Uterus (tissue), 4 donors: ENCODE data around the gene RER1. TPM values are rescaled to one million over a fixed set of nuclear protein-coding genes. Genes with fewer than 3 reads are reported as not detected.

Source experiments
- DNase-seq, 2 donors: peaks; one replicate each; pipeline ENCODE4 v3.0.0-alpha.2; 2019 to 2020
- H3K27ac ChIP-seq, 2 donors: fragments of 200-600 bp; sonication (generic); 1 replicate in 1 of 2; 2 replicates in 1 of 2; pipeline ENCODE4 v1.5.1; 2016 to 2018
- H3K27me3 ChIP-seq, 2 donors: fragments of 200-600 bp; sonication (generic); one replicate each; pipeline ENCODE4 v1.5.1; 2018 to 2019; ENCODE audit warnings: control low read depth in 1 of 2
- H3K36me3 ChIP-seq, 2 donors: fragments of 200-600 bp; sonication (generic); one replicate each; pipeline ENCODE4 v1.5.1; 2019; ENCODE audit warnings: control low read depth in 1 of 2
- H3K4me1 ChIP-seq, 2 donors: fragments of 200-600 bp; sonication (generic); one replicate each; pipeline ENCODE4 v1.5.1; 2018 to 2019; ENCODE audit warnings: control low read depth in 1 of 2
- H3K4me3 ChIP-seq, 2 donors: fragments of 200-600 bp; sonication (generic); 1 replicate in 1 of 2; 2 replicates in 1 of 2; pipeline ENCODE4 v1.5.1; 2018 to 2019; ENCODE audit warnings: mild to moderate bottlenecking in 1 of 2
- H3K9me3 ChIP-seq, 2 donors: fragments of 200-600 bp; sonication (generic); one replicate each; pipeline ENCODE4 v1.5.1; 2019; ENCODE audit warnings: control low read depth in 1 of 2
- POLR2A ChIP-seq, 2 donors: fragments of 450-650 bp; IDR thresholded peaks; one replicate each; pipeline ENCODE4 v1.6.1; 2016; ENCODE audit warnings: antibody characterized with exemption in 2 of 2, mild to moderate bottlenecking in 1 of 2, moderate library complexity in 1 of 2
- intact Hi-C: fragments of 100-400 bp; cut with DNase I; formaldehyde crosslinking; loops from one replicate; pipeline ENCODE4 v1.15.1; 2023; ENCODE audit warnings: low total_unique reads
- total RNA-seq, 4 donors: library from RNA; depleted of rRNA in 3 of 4; stranded (reverse); fragments of >200 nt in 3 of 4; gene quantifications; one replicate each; pipeline versions ENCODE4 v1.1.0 to v1.2.4, GENCODE V29; 2014 to 2023
- TF ChIP-seq, protein P1 (sequence below), 4 experiments: fragments of 200-600 bp in 2 of 4; fragments of 450-650 bp in 2 of 4; sonication (generic) in 2 of 4; IDR thresholded peaks; one replicate each; pipeline ENCODE4 v1.5.1; 2016 to 2019; ENCODE audit warnings: antibody characterized with exemption in 4 of 4, mild to moderate bottlenecking in 2 of 4, moderate library complexity in 1 of 4
- donor health status: DM: yes; HTN: yes; CAD: no.

RER1 gene
- total RNA-seq, 4 donors from 2014 or later, result 34.1 to 105 (median 57.3) TPM

DNA sequence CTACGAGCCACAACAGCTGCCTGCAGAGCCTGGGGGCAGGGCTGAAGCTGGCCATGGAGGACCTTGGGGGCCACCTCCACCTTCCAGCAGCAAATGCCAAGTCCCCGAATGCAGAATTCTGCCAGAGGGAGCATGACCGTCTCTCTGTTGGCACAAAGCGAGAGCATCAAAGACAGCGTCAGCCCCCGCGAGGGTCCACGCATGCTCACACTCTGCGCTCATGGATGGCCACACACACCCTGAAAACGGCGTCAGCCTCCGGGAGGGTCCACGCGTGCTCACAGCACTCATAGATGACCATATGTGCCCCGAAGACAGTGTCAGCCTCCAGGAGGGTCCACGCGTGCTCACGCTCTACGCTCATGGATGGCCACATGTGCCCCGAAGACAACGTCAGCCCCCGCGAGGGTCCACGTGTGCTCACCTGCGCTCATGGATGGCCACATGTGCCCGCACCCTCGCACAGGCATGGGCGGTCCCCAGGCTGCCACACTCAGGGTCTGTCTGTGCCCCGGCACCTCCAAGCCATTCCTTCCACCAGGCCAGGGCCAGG lies 46.8 kb upstream of the RER1 start:
- no peak for DNase-seq
- Histone ChIP-seq H3K9me3 (no peaks in the 10 kb centered on the region), H3K27ac (no peak overlapping the region), H3K4me1 (no peaks in the 10 kb centered on the region), H3K27me3 (no peaks in the 10 kb centered on the region), H3K4me3 (no peak overlapping the region), H3K36me3 (no peaks in the 10 kb centered on the region)
- TF ChIP-seq, protein P1, sequence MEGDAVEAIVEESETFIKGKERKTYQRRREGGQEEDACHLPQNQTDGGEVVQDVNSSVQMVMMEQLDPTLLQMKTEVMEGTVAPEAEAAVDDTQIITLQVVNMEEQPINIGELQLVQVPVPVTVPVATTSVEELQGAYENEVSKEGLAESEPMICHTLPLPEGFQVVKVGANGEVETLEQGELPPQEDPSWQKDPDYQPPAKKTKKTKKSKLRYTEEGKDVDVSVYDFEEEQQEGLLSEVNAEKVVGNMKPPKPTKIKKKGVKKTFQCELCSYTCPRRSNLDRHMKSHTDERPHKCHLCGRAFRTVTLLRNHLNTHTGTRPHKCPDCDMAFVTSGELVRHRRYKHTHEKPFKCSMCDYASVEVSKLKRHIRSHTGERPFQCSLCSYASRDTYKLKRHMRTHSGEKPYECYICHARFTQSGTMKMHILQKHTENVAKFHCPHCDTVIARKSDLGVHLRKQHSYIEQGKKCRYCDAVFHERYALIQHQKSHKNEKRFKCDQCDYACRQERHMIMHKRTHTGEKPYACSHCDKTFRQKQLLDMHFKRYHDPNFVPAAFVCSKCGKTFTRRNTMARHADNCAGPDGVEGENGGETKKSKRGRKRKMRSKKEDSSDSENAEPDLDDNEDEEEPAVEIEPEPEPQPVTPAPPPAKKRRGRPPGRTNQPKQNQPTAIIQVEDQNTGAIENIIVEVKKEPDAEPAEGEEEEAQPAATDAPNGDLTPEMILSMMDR (IDR thresholded peaks at IDR 0.05), result no peak
- TF ChIP-seq POLR2A (IDR thresholded peaks at IDR 0.05), result no peak
- intact Hi-C loops, result no loop called here

DNA sequence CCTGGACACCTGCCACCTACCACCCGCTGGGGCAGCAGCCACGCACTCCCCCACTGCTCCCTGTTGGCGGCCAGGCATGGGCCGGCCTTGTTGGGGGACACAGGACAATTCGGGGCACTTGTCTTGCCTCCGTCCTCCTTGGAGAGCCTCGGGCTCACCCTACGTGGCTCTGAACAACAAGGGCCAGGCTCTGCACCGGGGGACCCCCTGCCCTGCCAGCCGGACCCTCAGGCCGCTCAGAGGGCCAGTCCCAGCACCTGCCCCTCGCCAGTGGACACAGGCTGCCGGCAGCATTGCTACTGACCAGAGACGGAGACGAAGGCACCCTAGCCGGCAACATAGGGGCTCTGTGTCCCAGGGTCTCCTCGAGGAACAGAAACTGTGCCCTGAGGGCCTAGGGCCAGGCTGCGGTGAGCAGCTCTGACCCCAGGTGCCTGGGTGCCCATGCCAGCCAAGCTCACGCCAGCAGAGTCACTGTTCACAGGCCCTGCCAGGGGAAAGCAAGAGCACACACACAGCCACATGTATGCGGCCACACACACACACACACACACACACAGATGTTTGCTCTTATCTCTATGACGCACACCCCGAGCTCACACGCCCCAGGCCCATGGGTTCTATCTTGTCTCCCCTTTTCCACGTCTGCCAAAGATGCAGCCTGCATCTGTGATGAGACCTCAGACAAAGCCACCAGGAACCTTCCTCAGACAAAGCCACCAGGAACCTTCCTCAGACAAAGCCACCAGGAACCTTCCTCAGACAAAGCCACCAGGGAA lies 46.2 kb upstream of the RER1 start:
- Histone ChIP-seq H3K27ac (no peak overlapping the region), H3K4me1 (no peaks in the 10 kb centered on the region), H3K4me3 (no peak overlapping the region), H3K9me3 (no peaks in the 10 kb centered on the region), H3K36me3 (no peaks in the 10 kb centered on the region), H3K27me3 (no peaks in the 10 kb centered on the region)
- DNase-seq, result peak in 1 of 2 donors; percentile 11
- intact Hi-C loops, result no loop called here
- no peak for TF ChIP-seq POLR2A (IDR thresholded peaks at IDR 0.05)
- TF ChIP-seq, protein P1 (IDR thresholded peaks at IDR 0.05), result no peak

DNA sequence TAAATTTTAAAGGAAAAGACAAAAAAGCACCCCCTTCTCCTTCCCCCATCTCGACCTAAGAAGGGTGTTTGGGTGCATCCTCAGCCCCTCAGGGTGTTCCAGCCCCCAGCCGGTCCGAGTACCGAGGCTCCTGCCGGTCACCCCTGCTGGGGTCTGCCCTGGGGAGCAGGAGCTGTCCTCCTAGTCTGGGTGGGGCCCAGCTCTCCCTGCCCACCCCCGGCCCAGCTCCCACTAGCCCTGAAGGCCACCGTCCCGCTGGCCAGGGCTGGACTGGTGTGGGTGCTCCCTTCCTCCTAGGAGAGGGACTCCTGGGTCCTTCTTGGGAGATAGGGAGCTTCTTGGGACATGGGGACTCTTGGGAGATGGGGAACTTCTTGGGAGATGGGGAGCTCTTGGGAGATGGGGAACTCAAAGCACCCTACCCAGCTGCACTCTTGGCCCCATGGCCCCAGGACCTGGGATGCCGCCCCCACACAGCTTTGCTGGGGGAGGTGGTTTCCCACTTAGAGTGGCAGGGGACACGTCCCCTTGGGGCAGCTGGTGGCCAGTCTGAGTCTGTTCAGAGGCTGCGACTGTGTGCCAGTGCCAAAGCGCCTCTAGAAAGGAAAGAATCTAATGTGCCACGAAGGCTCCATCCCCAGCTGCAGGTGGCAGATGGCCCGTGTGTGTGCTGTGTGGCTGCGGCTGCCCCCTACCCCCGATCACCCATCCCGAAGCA lies 44.8 kb upstream of the RER1 start:
- Histone ChIP-seq H3K4me1 (no peaks in the 10 kb centered on the region), H3K36me3 (no peaks in the 10 kb centered on the region), H3K27me3 (no peaks in the 10 kb centered on the region), H3K4me3 (no peak overlapping the region), H3K9me3 (no peaks in the 10 kb centered on the region), H3K27ac (no peak overlapping the region)
- TF ChIP-seq, protein P1 (IDR thresholded peaks at IDR 0.05), result no peak
- TF ChIP-seq POLR2A (IDR thresholded peaks at IDR 0.05), result no peak
- intact Hi-C loops, result no loop called here
- DNase-seq, result peak in 1 of 2 donors; percentile 11

- H3K27me3 ChIP-seq, result no peaks in the 10 kb centered on the region
- DNase-seq, result peak in 1 of 2 donors; percentile 11
- H3K36me3 ChIP-seq, result no peaks in the 10 kb centered on the region
- H3K4me3 ChIP-seq, result no peak overlapping the region
- no peaks in the 10 kb centered on the region for H3K9me3 ChIP-seq
- H3K4me1 ChIP-seq, result no peaks in the 10 kb centered on the region
- H3K27ac ChIP-seq, result no peak overlapping the region
- intact Hi-C loops, result no loop called here
- TF ChIP-seq, protein P1 (IDR thresholded peaks at IDR 0.05), result no peak
- TF ChIP-seq POLR2A (IDR thresholded peaks at IDR 0.05), result no peak
Observed at GRCh38 chr1:2347409-2347785, 44.2 kb upstream of the RER1 start.

GRCh38 chr1:2347896-2348295 lies 43.7 kb upstream of the RER1 start:
- no peak overlapping the region for H3K4me3 ChIP-seq
- TF ChIP-seq, protein P1 (IDR thresholded peaks at IDR 0.05), result no peak
- no peak for TF ChIP-seq POLR2A (IDR thresholded peaks at IDR 0.05)
- H3K27me3 ChIP-seq, result no peaks in the 10 kb centered on the region
- H3K9me3 ChIP-seq, result no peaks in the 10 kb centered on the region
- H3K27ac ChIP-seq, result no peak overlapping the region
- no peaks in the 10 kb centered on the region for H3K4me1 ChIP-seq
- no peaks in the 10 kb centered on the region for H3K36me3 ChIP-seq
- intact Hi-C loops, result no loop called here
- no peak for DNase-seq
